ENCODE results near the gene TENT4A. TPM values are rescaled to one million over a fixed set of nuclear protein-coding genes. Genes with fewer than 3 reads are reported as not detected.
A peak's percentile ranks its signal among the peaks of the same experiment; 100 is the strongest.

TENT4A gene
- total and polyA plus RNA-seq, 10 donors = 7.1 to 44.8 (median 33.0) TPM

- Histone ChIP-seq H3K9me3 (no peaks in the 10 kb centered on the region), H3K27me3 (replicated peaks in 1 of 7) (no peaks in the 10 kb centered on the region), H3K36me3 (peaks cover 0 to 29% (median 12%) of the 10 kb centered on the region in 6 donors), H3K4me1 (peaks cover 32 to 85% (median 72%) of the 10 kb centered on the region in 6 donors), H3K4me3 (no peak overlapping the region), H3K27ac (peak overlapping the region in 7 of 8 donors; percentile 2 to 75 (median 65))
- intact Hi-C loops (cut with DNase I; ENCODE audit: low total_unique reads) = no loop called here
- WGBS, 5 donors = 85 to 93% (median 87%) methylated on average over 20 to 21 of the region's 21 CpGs
- DNase-seq = peak; percentile 65
- TF ChIP-seq POLR2AphosphoS5 (IDR thresholded peaks at IDR 0.05) = peak in 1 of 3 donors; percentile 21
- TF ChIP-seq POLR2A (IDR thresholded peaks at IDR 0.05) = no peak
Observed at GRCh38 chr5:6733411-6734242, 20.4 kb downstream of the TENT4A start.

- intact Hi-C loops (cut with DNase I; ENCODE audit: low total_unique reads) = no loop called here
- WGBS, 5 donors = 74 to 94% (median 81%) methylated on average over 8 to 11 of the region's 11 CpGs
- H3K9me3 ChIP-seq = no peaks in the 10 kb centered on the region
- peaks cover 28 to 79% (median 65%) of the 10 kb centered on the region in 6 donors for H3K4me1 ChIP-seq
- no peak overlapping the region for H3K27ac ChIP-seq
- no peak overlapping the region for H3K4me3 ChIP-seq
- H3K36me3 ChIP-seq = peaks cover 0 to 36% (median 16%) of the 10 kb centered on the region in 6 donors
- no peaks in the 10 kb centered on the region for H3K27me3 ChIP-seq (replicated peaks in 1 of 7)
- TF ChIP-seq, protein P1, sequence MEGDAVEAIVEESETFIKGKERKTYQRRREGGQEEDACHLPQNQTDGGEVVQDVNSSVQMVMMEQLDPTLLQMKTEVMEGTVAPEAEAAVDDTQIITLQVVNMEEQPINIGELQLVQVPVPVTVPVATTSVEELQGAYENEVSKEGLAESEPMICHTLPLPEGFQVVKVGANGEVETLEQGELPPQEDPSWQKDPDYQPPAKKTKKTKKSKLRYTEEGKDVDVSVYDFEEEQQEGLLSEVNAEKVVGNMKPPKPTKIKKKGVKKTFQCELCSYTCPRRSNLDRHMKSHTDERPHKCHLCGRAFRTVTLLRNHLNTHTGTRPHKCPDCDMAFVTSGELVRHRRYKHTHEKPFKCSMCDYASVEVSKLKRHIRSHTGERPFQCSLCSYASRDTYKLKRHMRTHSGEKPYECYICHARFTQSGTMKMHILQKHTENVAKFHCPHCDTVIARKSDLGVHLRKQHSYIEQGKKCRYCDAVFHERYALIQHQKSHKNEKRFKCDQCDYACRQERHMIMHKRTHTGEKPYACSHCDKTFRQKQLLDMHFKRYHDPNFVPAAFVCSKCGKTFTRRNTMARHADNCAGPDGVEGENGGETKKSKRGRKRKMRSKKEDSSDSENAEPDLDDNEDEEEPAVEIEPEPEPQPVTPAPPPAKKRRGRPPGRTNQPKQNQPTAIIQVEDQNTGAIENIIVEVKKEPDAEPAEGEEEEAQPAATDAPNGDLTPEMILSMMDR (IDR thresholded peaks at IDR 0.05 in 8 of 11, conservative IDR thresholded peaks at IDR 0.05 in 3 of 11) = no peak
- TF ChIP-seq POLR2A (IDR thresholded peaks at IDR 0.05) (no peak), POLR2AphosphoS5 (IDR thresholded peaks at IDR 0.05) (no peak)
- DNase-seq = peak; percentile 68
Observed at GRCh38 chr5:6734243-6734700, 21.0 kb downstream of the TENT4A start.

- Histone ChIP-seq H3K27ac (peak overlapping the region in 1 of 8 donors; percentile 7), H3K36me3 (peaks cover 0 to 41% (median 20%) of the 10 kb centered on the region in 6 donors), H3K27me3 (replicated peaks in 1 of 7) (no peaks in the 10 kb centered on the region), H3K4me3 (no peak overlapping the region), H3K4me1 (peaks cover 23 to 74% (median 60%) of the 10 kb centered on the region in 6 donors), H3K9me3 (no peaks in the 10 kb centered on the region)
- 80 to 83% (median 80%) methylated on average over 5 of the region's 5 CpGs for WGBS, 5 donors
- DNase-seq = peak; percentile 34
- TF ChIP-seq POLR2AphosphoS5 (IDR thresholded peaks at IDR 0.05) (no peak), POLR2A (IDR thresholded peaks at IDR 0.05) (no peak)
- TF ChIP-seq, protein P1 (IDR thresholded peaks at IDR 0.05 in 8 of 11, conservative IDR thresholded peaks at IDR 0.05 in 3 of 11) = no peak
- intact Hi-C loops (cut with DNase I; ENCODE audit: low total_unique reads) = no loop called here
Observed at GRCh38 chr5:6734781-6735180, 21.5 kb downstream of the TENT4A start.

DNA sequence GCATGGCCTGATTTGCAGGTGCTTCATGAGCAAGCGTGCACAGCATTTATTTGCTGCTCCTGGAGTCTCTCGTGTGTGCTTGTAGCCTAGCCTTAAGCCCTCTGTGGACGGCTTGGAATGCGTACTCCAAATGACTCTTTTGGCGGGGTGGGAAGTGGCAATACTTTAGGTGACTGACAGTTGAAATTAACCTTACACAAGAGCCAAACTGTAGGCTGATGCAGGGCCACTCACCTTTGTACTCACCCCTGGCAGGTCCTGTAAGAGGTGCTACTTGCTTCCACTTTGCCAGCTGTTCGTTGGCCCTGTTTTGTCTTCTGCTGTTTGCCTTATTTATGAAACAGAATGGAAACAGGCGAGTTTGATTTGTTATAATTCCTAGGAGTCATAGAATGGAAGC is 22.9 kb downstream of the TENT4A start:
- H3K4me3 ChIP-seq = no peak overlapping the region
- WGBS, 5 donors = 87 to 96% (median 92%) methylated on average over 7 of the region's 7 CpGs
- DNase-seq = peak; percentile 46
- intact Hi-C loops (cut with DNase I; ENCODE audit: low total_unique reads) = no loop called here
- no peaks in the 10 kb centered on the region for H3K27me3 ChIP-seq (replicated peaks in 1 of 7)
- peaks cover 18 to 61% (median 49%) of the 10 kb centered on the region in 6 donors for H3K4me1 ChIP-seq
- H3K27ac ChIP-seq = peak overlapping the region in 3 of 8 donors; percentile 42 to 75 (median 74)
- H3K9me3 ChIP-seq = no peaks in the 10 kb centered on the region
- peaks cover 0 to 51% (median 30%) of the 10 kb centered on the region in 6 donors for H3K36me3 ChIP-seq
- TF ChIP-seq POLR2AphosphoS5 (IDR thresholded peaks at IDR 0.05) = no peak
- TF ChIP-seq POLR2A (IDR thresholded peaks at IDR 0.05) = no peak
- TF ChIP-seq, protein P1 (IDR thresholded peaks at IDR 0.05 in 8 of 11, conservative IDR thresholded peaks at IDR 0.05 in 3 of 11) = no peak
